ENCODE results near the gene ZNF385D.

DNA sequence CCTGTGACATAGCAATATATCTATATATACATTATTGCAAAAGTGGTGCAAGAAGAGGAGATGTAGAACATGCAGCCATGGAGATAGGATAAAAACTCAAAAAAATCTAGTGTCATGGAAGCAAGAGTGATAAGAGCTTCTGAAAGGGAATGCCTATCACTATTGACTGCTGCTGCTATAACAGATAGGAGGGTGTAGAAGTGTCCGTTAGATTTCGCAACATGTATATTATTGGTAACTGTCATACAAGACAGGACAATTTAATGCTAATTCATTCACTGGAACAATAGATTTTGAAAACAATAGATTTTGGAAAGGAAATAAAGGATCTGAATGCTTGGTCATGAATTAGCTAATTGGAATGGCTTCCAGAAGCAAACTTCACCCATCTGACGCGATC lies 224.5 kb downstream of the ZNF385D start:
- TF ChIP-seq MAX (CRISPR knock-in tag; IDR thresholded peaks at IDR 0.05) (no peak), ZNF263 (CRISPR knock-in tag; IDR thresholded peaks at IDR 0.05; ENCODE audit: low read depth) (no peak), ATF6 (CRISPR knock-in tag; IDR thresholded peaks at IDR 0.05) (no peak), ZNF121 (CRISPR knock-in tag; IDR thresholded peaks at IDR 0.05) (no peak), USF1 (CRISPR knock-in tag; IDR thresholded peaks at IDR 0.05) (no peak), CREB1 (CRISPR knock-in tag; IDR thresholded peaks at IDR 0.05) (no peak), ZNF281 (CRISPR knock-in tag; IDR thresholded peaks at IDR 0.05) (no peak)
- TF ChIP-seq, protein P1, sequence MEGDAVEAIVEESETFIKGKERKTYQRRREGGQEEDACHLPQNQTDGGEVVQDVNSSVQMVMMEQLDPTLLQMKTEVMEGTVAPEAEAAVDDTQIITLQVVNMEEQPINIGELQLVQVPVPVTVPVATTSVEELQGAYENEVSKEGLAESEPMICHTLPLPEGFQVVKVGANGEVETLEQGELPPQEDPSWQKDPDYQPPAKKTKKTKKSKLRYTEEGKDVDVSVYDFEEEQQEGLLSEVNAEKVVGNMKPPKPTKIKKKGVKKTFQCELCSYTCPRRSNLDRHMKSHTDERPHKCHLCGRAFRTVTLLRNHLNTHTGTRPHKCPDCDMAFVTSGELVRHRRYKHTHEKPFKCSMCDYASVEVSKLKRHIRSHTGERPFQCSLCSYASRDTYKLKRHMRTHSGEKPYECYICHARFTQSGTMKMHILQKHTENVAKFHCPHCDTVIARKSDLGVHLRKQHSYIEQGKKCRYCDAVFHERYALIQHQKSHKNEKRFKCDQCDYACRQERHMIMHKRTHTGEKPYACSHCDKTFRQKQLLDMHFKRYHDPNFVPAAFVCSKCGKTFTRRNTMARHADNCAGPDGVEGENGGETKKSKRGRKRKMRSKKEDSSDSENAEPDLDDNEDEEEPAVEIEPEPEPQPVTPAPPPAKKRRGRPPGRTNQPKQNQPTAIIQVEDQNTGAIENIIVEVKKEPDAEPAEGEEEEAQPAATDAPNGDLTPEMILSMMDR (IDR thresholded peaks at IDR 0.05): no peak
- TF ChIP-seq, protein P2, sequence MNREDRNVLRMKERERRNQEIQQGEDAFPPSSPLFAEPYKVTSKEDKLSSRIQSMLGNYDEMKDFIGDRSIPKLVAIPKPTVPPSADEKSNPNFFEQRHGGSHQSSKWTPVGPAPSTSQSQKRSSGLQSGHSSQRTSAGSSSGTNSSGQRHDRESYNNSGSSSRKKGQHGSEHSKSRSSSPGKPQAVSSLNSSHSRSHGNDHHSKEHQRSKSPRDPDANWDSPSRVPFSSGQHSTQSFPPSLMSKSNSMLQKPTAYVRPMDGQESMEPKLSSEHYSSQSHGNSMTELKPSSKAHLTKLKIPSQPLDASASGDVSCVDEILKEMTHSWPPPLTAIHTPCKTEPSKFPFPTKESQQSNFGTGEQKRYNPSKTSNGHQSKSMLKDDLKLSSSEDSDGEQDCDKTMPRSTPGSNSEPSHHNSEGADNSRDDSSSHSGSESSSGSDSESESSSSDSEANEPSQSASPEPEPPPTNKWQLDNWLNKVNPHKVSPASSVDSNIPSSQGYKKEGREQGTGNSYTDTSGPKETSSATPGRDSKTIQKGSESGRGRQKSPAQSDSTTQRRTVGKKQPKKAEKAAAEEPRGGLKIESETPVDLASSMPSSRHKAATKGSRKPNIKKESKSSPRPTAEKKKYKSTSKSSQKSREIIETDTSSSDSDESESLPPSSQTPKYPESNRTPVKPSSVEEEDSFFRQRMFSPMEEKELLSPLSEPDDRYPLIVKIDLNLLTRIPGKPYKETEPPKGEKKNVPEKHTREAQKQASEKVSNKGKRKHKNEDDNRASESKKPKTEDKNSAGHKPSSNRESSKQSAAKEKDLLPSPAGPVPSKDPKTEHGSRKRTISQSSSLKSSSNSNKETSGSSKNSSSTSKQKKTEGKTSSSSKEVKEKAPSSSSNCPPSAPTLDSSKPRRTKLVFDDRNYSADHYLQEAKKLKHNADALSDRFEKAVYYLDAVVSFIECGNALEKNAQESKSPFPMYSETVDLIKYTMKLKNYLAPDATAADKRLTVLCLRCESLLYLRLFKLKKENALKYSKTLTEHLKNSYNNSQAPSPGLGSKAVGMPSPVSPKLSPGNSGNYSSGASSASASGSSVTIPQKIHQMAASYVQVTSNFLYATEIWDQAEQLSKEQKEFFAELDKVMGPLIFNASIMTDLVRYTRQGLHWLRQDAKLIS (CRISPR knock-in tag; IDR thresholded peaks at IDR 0.05; ENCODE audit: borderline replicate concordance): no peak
